Heart left ventricle (tissue), 16 donors: ENCODE data around the gene DCLK1. TPM values are rescaled to one million over a fixed set of nuclear protein-coding genes. Genes with fewer than 3 reads are reported as not detected.

Experiments
- ATAC-seq, 4 donors: fragments of 200-7000 bp; cut with Tn5 transposase; one replicate each; pipeline ENCODE4 v1.9.1; 2020 to 2022; ENCODE audit warnings: moderate library complexity in 4 of 4, mild to moderate bottlenecking in 3 of 4, moderate number of reproducible peaks in 1 of 4
- DNase-seq, 5 donors: peaks; one replicate each; pipeline ENCODE4 v3.0.0-alpha.2; 2020
- H3K27ac ChIP-seq, 12 donors: fragments of 200-600 bp; sonication (generic) in 4 of 12; one replicate each; pipeline versions ENCODE4 v1.5.0 to v1.8.0; 2016 to 2022; ENCODE audit warnings: mild to moderate bottlenecking in 2 of 12
- H3K27me3 ChIP-seq, 9 donors: fragments of 200-600 bp; sonication (generic) in 2 of 9; one replicate each; pipeline versions ENCODE4 v1.5.1 to v1.8.0; 2016 to 2022; ENCODE audit warnings: mild to moderate bottlenecking in 3 of 9
- H3K36me3 ChIP-seq, 9 donors: fragments of 200-600 bp; sonication (generic) in 2 of 9; one replicate each; pipeline versions ENCODE4 v1.5.0 to v1.8.0; 2018 to 2022; ENCODE audit warnings: mild to moderate bottlenecking in 2 of 9
- H3K4me1 ChIP-seq, 12 donors: fragments of 200-600 bp; sonication (generic) in 4 of 12; one replicate each; pipeline versions ENCODE4 v1.5.0 to v1.8.0; 2016 to 2022; ENCODE audit warnings: mild to moderate bottlenecking in 3 of 12
- H3K4me3 ChIP-seq, 12 donors: fragments of 200-600 bp; sonication (generic) in 4 of 12; one replicate each; pipeline versions ENCODE4 v1.5.0 to v1.8.0; 2017 to 2022; ENCODE audit warnings: mild to moderate bottlenecking in 9 of 12, moderate library complexity in 4 of 12
- H3K9me3 ChIP-seq, 12 donors: fragments of 200-600 bp; sonication (generic) in 4 of 12; one replicate each; pipeline versions ENCODE4 v1.5.0 to v1.8.0; 2016 to 2022; ENCODE audit warnings: mild to moderate bottlenecking in 1 of 12
- CTCF ChIP-seq, 12 donors: fragments of 200-600 bp; sonication (generic) in 4 of 12; IDR thresholded peaks; one replicate each; pipeline versions ENCODE4 v1.5.0 to v1.8.0; 2018 to 2022; ENCODE audit warnings: antibody characterized with exemption in 12 of 12, mild to moderate bottlenecking in 5 of 12
- POLR2A ChIP-seq, 2 donors: fragments of 450-650 bp; IDR thresholded peaks; one replicate each; pipeline ENCODE4 v1.6.1; 2017; ENCODE audit warnings: antibody characterized with exemption in 2 of 2, mild to moderate bottlenecking in 2 of 2, moderate library complexity in 2 of 2
- WGBS, 4 donors: extraction: QIAGEN DNeasy Blood & Tissue Kit in 2 of 4; methylation state at CpG; one replicate each; pipeline versions ENCODE4 v1.1.5 to v1.1.7; 2013 to 2018; 5-methylcytosine and 5-hydroxymethylcytosine counted together
- intact Hi-C, 10 donors: fragments of 100-400 bp; cut with DNase I; formaldehyde crosslinking; loops; one replicate each; pipeline versions ENCODE4 v1.11.1 to v1.14.2; 2022
- polyA plus RNA-seq, 2 donors: library from polyadenylated mRNA; stranded (reverse); fragments of 200-250 nt; gene quantifications; one replicate each; pipeline ENCODE4 v1.2.3, GENCODE V29; 2013
- total RNA-seq, 9 donors: library from RNA; depleted of rRNA in 2 of 9; stranded (reverse); fragments of >200 nt in 2 of 9; fragmentation: NEBNext Ultra II Directional in 3 of 9; extraction: Animal tissue kit (Norgen Biotek cat#: 25700) in 3 of 9; gene quantifications; one replicate each; pipeline versions ENCODE4 v1.1.0 to v1.2.4, GENCODE V29; 2016 to 2023
- donor health status: ischemic (EF 13 %, LVEDD 7.1; RV severe dilation, severe dysfunction).
- donor health status: healthy with polysubstance abuse.
- donor health status: DM: no; HTN: yes; CAD: no.
- donor health status: DM: no; HTN: no; CAD: no.
- donor health status: ischemic (EF 25% LVEDD 6.9; RV normal size, moderate dysfunction).
- donor health status: ischemic (EF 25% LVEDD 5.7; RV mildly dilated, moderate dysfunction).
- donor health status: healthy.
- donor health status: DM: yes; HTN: yes; CAD: no.
- donor health status: ischemic (EF 35%, LVEDD 5.7; RV mildly dilated, moderate dysfunction).
- donor health status: nonischemic (EF 11% LVEDD 7.7; RV severe dilation, severe dysfunction).
- donor health status: DM: yes; HTN: yes; CAD: no.
- donor health status: PGD.
- donor health status: ischemic (EF 29% LVEDD 5.4; RV normal size, mild dysfunction).
- donor health status: nonischemic (EF 23%, LVEDD 6.1; RV moderate dilation, normal function).

Gene DCLK1
- total and polyA plus RNA-seq, 11 donors = 3.4 to 15.9 (median 11.2) TPM

- intact Hi-C loops = loop anchor here in 1 of 10 donors (10.0 kb wide), 1 partner anchor 65 kb away; no protein-coding TSS in a partner anchor
- no peaks in the 10 kb centered on the region for H3K9me3 ChIP-seq
- H3K27me3 ChIP-seq = no peaks in the 10 kb centered on the region
- DNase-seq (no peak), ATAC-seq (no peak)
- peaks cover 0 to 25% (median 1%) of the 10 kb centered on the region in 12 donors for H3K4me1 ChIP-seq
- H3K36me3 ChIP-seq = no peaks in the 10 kb centered on the region
- H3K4me3 ChIP-seq = no peak overlapping the region
- no peak for TF ChIP-seq POLR2A (IDR thresholded peaks at IDR 0.05)
- TF ChIP-seq CTCF (IDR thresholded peaks at IDR 0.05) = no peak
- no peak overlapping the region for H3K27ac ChIP-seq
- WGBS, 4 donors = 85 to 91% (median 87%) methylated on average over 2 of the region's 2 CpGs
Measured at GRCh38 chr13:35889560-35889959, 241.6 kb downstream of the DCLK1 start.

- Histone ChIP-seq H3K4me1 (peaks cover 0 to 25% (median 1%) of the 10 kb centered on the region in 12 donors), H3K27ac (no peak overlapping the region), H3K27me3 (no peaks in the 10 kb centered on the region), H3K9me3 (no peaks in the 10 kb centered on the region), H3K4me3 (no peak overlapping the region), H3K36me3 (no peaks in the 10 kb centered on the region)
- intact Hi-C loops = loop anchor here in 1 of 10 donors (10.0 kb wide), 1 partner anchor 66 kb away; no protein-coding TSS in a partner anchor
- no peak for DNase-seq
- 61 to 73% (median 66%) methylated on average over 2 of the region's 2 CpGs for WGBS, 4 donors
- TF ChIP-seq POLR2A (IDR thresholded peaks at IDR 0.05) (no peak), CTCF (IDR thresholded peaks at IDR 0.05) (no peak)
- ATAC-seq = no peak
Measured at GRCh38 chr13:35888981-35889380, 242.2 kb downstream of the DCLK1 start.

GRCh38 chr13:35888457-35888883 lies 242.7 kb downstream of the DCLK1 start:
- Histone ChIP-seq H3K27ac (no peak overlapping the region), H3K4me1 (peaks cover 0 to 25% (median 1%) of the 10 kb centered on the region in 12 donors), H3K36me3 (no peaks in the 10 kb centered on the region), H3K4me3 (no peak overlapping the region), H3K9me3 (no peaks in the 10 kb centered on the region), H3K27me3 (no peaks in the 10 kb centered on the region)
- DNase-seq (no peak), ATAC-seq (no peak)
- TF ChIP-seq CTCF (IDR thresholded peaks at IDR 0.05) (no peak), POLR2A (IDR thresholded peaks at IDR 0.05) (no peak)
- 42 to 67% (median 44%) methylated on average over 3 of the region's 3 CpGs for WGBS, 4 donors
- intact Hi-C loops = loop anchor here in 1 of 10 donors (10.0 kb wide), 1 partner anchor 66 kb away; no protein-coding TSS in a partner anchor

- no peaks in the 10 kb centered on the region for H3K9me3 ChIP-seq
- no peak overlapping the region for H3K27ac ChIP-seq
- no peak overlapping the region for H3K4me3 ChIP-seq
- ATAC-seq (no peak), DNase-seq (no peak)
- no peak for TF ChIP-seq POLR2A (IDR thresholded peaks at IDR 0.05)
- no peak for TF ChIP-seq CTCF (IDR thresholded peaks at IDR 0.05)
- no peaks in the 10 kb centered on the region for H3K27me3 ChIP-seq
- H3K36me3 ChIP-seq = no peaks in the 10 kb centered on the region
- peaks cover 0 to 25% (median 1%) of the 10 kb centered on the region in 12 donors for H3K4me1 ChIP-seq
- intact Hi-C loops = loop anchor here in 1 of 10 donors (10.0 kb wide), 1 partner anchor 68 kb away; no protein-coding TSS in a partner anchor
- 62 to 69% (median 68%) methylated on average over 6 of the region's 6 CpGs for WGBS, 4 donors
Measured at GRCh38 chr13:35887115-35887666, 244.0 kb downstream of the DCLK1 start.
